ENCODE results near the gene GALNT2. TPM values are rescaled to one million over a fixed set of nuclear protein-coding genes. Genes with fewer than 3 reads are reported as not detected.

The GALNT2 gene
- total and polyA plus RNA-seq, 2 of the 4 experiments (the other 2 are of a cell fraction): 50.4 to 189 TPM

DNA sequence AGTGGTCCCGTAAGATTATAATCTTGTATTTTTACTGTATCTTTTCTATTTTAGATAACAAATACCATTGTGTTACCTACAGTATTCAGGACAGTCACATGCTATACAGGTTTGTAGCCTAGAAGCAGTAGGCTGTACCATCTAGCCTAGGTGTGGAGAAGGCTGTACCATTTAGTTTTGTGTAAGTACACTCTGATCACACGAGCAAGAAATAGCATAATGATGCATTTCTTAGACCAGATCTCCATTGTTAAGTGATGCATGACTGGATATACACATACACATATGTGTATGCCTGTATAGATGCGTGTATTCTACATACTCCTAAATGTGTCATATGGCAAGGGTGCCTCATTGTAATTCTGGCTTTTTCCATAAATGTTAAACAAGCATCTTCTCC, 33.9 kb downstream of the GALNT2 start:
- H4K8ac ChIP-seq (ENCODE audit: low read depth in 2 of 2, low read length in 2 of 2): no peak overlapping the region
- H3K23ac ChIP-seq (ENCODE audit: low read depth, low read length): no peak overlapping the region
- H3K14ac ChIP-seq (replicated peaks; ENCODE audit: low read depth, low read length): no peak overlapping the region
- no peak overlapping the region for H3K18ac ChIP-seq (ENCODE audit: low read depth, low read length)
- no peak overlapping the region for H2BK5ac ChIP-seq (ENCODE audit: low read depth, low read length, poor library complexity, severe bottlenecking)
- H4K5ac ChIP-seq (ENCODE audit: low read depth, low read length): no peak overlapping the region
- no peak for ATAC-seq (ENCODE audit: low read depth)
- H2BK20ac ChIP-seq (ENCODE audit: low read depth, low read length): peak overlapping the region; percentile 1; the same call in 1 of the 2 replicates
- no TSS peak for BruUV-seq (replicated peaks)
- H3K9me3 ChIP-seq (ENCODE audit: control insufficient read depth, insufficient read depth, low read length): no peaks in the 10 kb centered on the region
- no peak overlapping the region for H3K4ac ChIP-seq (ENCODE audit: low read depth, low read length)
- peaks cover 3% of the 10 kb centered on the region; the same call in 1 of the 2 replicates for H3K36me3 ChIP-seq (ENCODE audit: control insufficient read depth, insufficient read depth, low read length)
- no peak for DNase-seq
- H2BK120ac ChIP-seq (ENCODE audit: low read depth, low read length): no peak overlapping the region
- H4K20me1 ChIP-seq (ENCODE audit: insufficient read depth, low read length): peaks cover 14% of the 10 kb centered on the region; the same call in 1 of the 2 replicates
- peaks cover 23% of the 10 kb centered on the region for H3K9me1 ChIP-seq (ENCODE audit: insufficient read depth, low read length)
- no peak overlapping the region for H3K4me3 ChIP-seq (ENCODE audit: insufficient read depth, low read depth, low read length)
- H3K56ac ChIP-seq (ENCODE audit: extremely low read depth, insufficient read depth, low read length): no peak overlapping the region
- peaks cover 37 to 62% of the 10 kb centered on the region in 2 experiments for H3K79me1 ChIP-seq (ENCODE audit: low read depth in 1 of 2, low read length in 2 of 2)
- H2AK9ac ChIP-seq (replicated peaks; ENCODE audit: low read depth, low read length, poor library complexity): no peak overlapping the region
- peak overlapping the region; percentile 35; the same call in 1 of the 2 replicates for H2AK5ac ChIP-seq (ENCODE audit: low read depth, low read length)
- no peak overlapping the region for H2AFZ ChIP-seq (replicated peaks; ENCODE audit: low read length, poor library complexity)
- no CpG with 5 or more reads among the region's 3 CpGs for WGBS, 2 experiments (ENCODE audit: extremely low coverage in 2 of 2, insufficient read length in 1 of 2)
- CTCF ChIA-PET: no interaction called here
- H3K4me1 ChIP-seq (ENCODE audit: control insufficient read depth, insufficient read depth, low read length): peaks cover 32% of the 10 kb centered on the region
- dilution Hi-C loops (cut with HindIII; ENCODE audit: low sequenced_read_pairs, unreplicated experiment) (no loop called here), in situ Hi-C loops (cut with MboI; ENCODE audit: low sequenced_read_pairs) (no loop called here), intact Hi-C loops (cut with micrococcal nuclease) (no loop called here)
- H3K9ac ChIP-seq (ENCODE audit: low read depth, low read length): no peak overlapping the region
- no peak overlapping the region for H3K4me2 ChIP-seq (ENCODE audit: low read depth, low read length)
- TF ChIP-seq BHLHE40 (IDR thresholded peaks at IDR 0.05; ENCODE audit: low read depth, low read length): no peak
- TF ChIP-seq SMC3 (IDR thresholded peaks at IDR 0.05; ENCODE audit: low read depth, low read length): no peak
- TF ChIP-seq MXI1 (IDR thresholded peaks at IDR 0.05; ENCODE audit: borderline replicate concordance, low read depth, low read length): no peak
- TF ChIP-seq CHD1 (IDR thresholded peaks at IDR 0.05; ENCODE audit: low read depth, low read length): no peak
- TF ChIP-seq, protein P1, sequence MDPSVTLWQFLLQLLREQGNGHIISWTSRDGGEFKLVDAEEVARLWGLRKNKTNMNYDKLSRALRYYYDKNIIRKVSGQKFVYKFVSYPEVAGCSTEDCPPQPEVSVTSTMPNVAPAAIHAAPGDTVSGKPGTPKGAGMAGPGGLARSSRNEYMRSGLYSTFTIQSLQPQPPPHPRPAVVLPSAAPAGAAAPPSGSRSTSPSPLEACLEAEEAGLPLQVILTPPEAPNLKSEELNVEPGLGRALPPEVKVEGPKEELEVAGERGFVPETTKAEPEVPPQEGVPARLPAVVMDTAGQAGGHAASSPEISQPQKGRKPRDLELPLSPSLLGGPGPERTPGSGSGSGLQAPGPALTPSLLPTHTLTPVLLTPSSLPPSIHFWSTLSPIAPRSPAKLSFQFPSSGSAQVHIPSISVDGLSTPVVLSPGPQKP (IDR thresholded peaks at IDR 0.05; ENCODE audit: borderline replicate concordance, low read depth, low read length): no peak
- no peak for TF ChIP-seq FOS (IDR thresholded peaks at IDR 0.05; ENCODE audit: low read depth, low read length)
- TF ChIP-seq RAD21 (IDR thresholded peaks at IDR 0.05; ENCODE audit: low read length): no peak
- no peak overlapping the region for H4K91ac ChIP-seq (ENCODE audit: insufficient read depth, low read depth, low read length)
- no peak overlapping the region; the same call in 2 of the 3 replicates for H2BK15ac ChIP-seq (ENCODE audit: low read depth, low read length)
- no peaks in the 10 kb centered on the region for H3K27me3 ChIP-seq (ENCODE audit: control insufficient read depth, insufficient read depth, low read length)
- POLR2A ChIA-PET (ENCODE audit: unreplicated experiment): no interaction called here
- H3K27ac ChIP-seq (ENCODE audit: insufficient read depth, low read length): no peak overlapping the region

Measured in IMR-90 (cell line).